HT-29 (cell line): Measurements from ENCODE around the gene HLA-G. TPM values are rescaled to one million over a fixed set of nuclear protein-coding genes. Genes with fewer than 3 reads are reported as not detected.
"Not testable (repeated sequence)": the region's sequence is repeated elsewhere in the genome, so short reads cannot be mapped to it uniquely, and the experiment has no call there.

Experiments used
- DNase-seq: peaks from one replicate; pipeline ENCODE4 v3.0.0-alpha.2; 2015; ENCODE audit warnings: low spot score
- total RNA-seq: library from RNA; depleted of rRNA; stranded (reverse); fragments of >200 nt; shearing (Covaris generic); gene quantifications from 2 replicates; pipeline ENCODE4 v1.2.3, GENCODE V29; 2014; rRNA removed

HLA-G gene
- total RNA-seq, result 0.56 TPM in 1 of 2 replicates, not detected in the other

GRCh38 chr6:29827579-29828470 is at the start of gene HLA-G:
HLA-G (plus strand) TSS chr6:29827825; CDS start chr6:29827845, 20 bp downstream.
- DNase-seq, result no peak

- DNase-seq, result not testable (repeated sequence)
Observed at GRCh38 chr6:29780019-29780698, 47.5 kb upstream of the HLA-G start.

GRCh38 chr6:29789176-29789575 is 38.4 kb upstream of the HLA-G start:
- DNase-seq, result no peak

- peak; percentile 91 for DNase-seq
Observed at GRCh38 chr6:29790626-29791025, 37.0 kb upstream of the HLA-G start.

- no peak for DNase-seq
Observed at GRCh38 chr6:29791162-29791561, 36.5 kb upstream of the HLA-G start.

- no peak for DNase-seq
Observed at GRCh38 chr6:29791786-29792122, 35.9 kb upstream of the HLA-G start.

- no peak for DNase-seq
Observed at GRCh38 chr6:29792123-29793035, 35.2 kb upstream of the HLA-G start.

GRCh38 chr6:29793036-29793356 is 34.6 kb upstream of the HLA-G start:
- no peak for DNase-seq

GRCh38 chr6:29793796-29794195 is 33.8 kb upstream of the HLA-G start:
- no peak for DNase-seq

- no peak for DNase-seq
Observed at GRCh38 chr6:29796026-29796425, 31.6 kb upstream of the HLA-G start.

GRCh38 chr6:29797135-29797534 is 30.5 kb upstream of the HLA-G start:
- DNase-seq, result no peak

GRCh38 chr6:29797966-29798365 is 29.7 kb upstream of the HLA-G start:
- DNase-seq, result no peak

GRCh38 chr6:29800254-29800653 is 27.4 kb upstream of the HLA-G start:
- DNase-seq, result no peak

- no peak for DNase-seq
Observed at GRCh38 chr6:29806387-29806786, 21.2 kb upstream of the HLA-G start.

- DNase-seq, result no peak
Observed at GRCh38 chr6:29809249-29809648, 18.4 kb upstream of the HLA-G start.

GRCh38 chr6:29810371-29810770 is 17.3 kb upstream of the HLA-G start:
- DNase-seq, result no peak

- DNase-seq, result no peak
Observed at GRCh38 chr6:29811377-29811776, 16.2 kb upstream of the HLA-G start.

GRCh38 chr6:29813066-29813465 is 14.6 kb upstream of the HLA-G start:
- DNase-seq, result no peak

GRCh38 chr6:29813809-29814208 is 13.8 kb upstream of the HLA-G start:
- peak; percentile 23 for DNase-seq

- DNase-seq, result no peak
Observed at GRCh38 chr6:29814379-29815117, 13.1 kb upstream of the HLA-G start.

- no peak for DNase-seq
Observed at GRCh38 chr6:29815118-29815750, 12.4 kb upstream of the HLA-G start.
